HG02973 (cell line): ENCODE measurements around the gene MNT.

ENCODE experiments used
- ATAC-seq: cut with Tn5 transposase; IDR thresholded peaks from one replicate; pipeline ENCODE4 v1.9.1; 2021; ENCODE audit warnings: moderate library complexity; ENCODE audit not compliant: unreplicated experiment

Gene MNT

GRCh38 chr17:2416010-2416734 lies 15.3 kb upstream of the MNT start:
- no peak for ATAC-seq

- no peak for ATAC-seq
These were observed 14.2 kb upstream of the MNT start for GRCh38 chr17:2415081-2415480.

GRCh38 chr17:2414446-2415064 lies 13.7 kb upstream of the MNT start:
- no peak for ATAC-seq

- ATAC-seq: no peak
These were observed 11.7 kb upstream of the MNT start for GRCh38 chr17:2412561-2413021.

- ATAC-seq: no peak
These were observed 10.1 kb upstream of the MNT start for GRCh38 chr17:2410951-2411350.

- ATAC-seq: no peak
These were observed 6.3 kb upstream of the MNT start for GRCh38 chr17:2406903-2407790.

- ATAC-seq: no peak
These were observed 5.5 kb upstream of the MNT start for GRCh38 chr17:2406271-2406902.

GRCh38 chr17:2405247-2405926 lies 4.5 kb upstream of the MNT start:
- ATAC-seq: no peak

GRCh38 chr17:2403044-2403443 lies 2.2 kb upstream of the MNT start:
- ATAC-seq: no peak

GRCh38 chr17:2402544-2402943 lies 1.7 kb upstream of the MNT start:
- ATAC-seq: no peak

GRCh38 chr17:2401426-2402221 lies 764 bp upstream of the MNT start:
- peak; percentile 35 for ATAC-seq

- no peak for ATAC-seq
These were observed 390 bp downstream of the MNT start for GRCh38 chr17:2400474-2400866.

GRCh38 chr17:2399572-2400473 lies 1.0 kb downstream of the MNT start:
- ATAC-seq: peak; percentile 38

- ATAC-seq: no peak
These were observed 1.9 kb downstream of the MNT start for GRCh38 chr17:2398655-2399571.

GRCh38 chr17:2398182-2398581 lies 2.7 kb downstream of the MNT start:
- ATAC-seq: no peak

GRCh38 chr17:2397247-2398171 lies 3.4 kb downstream of the MNT start:
- ATAC-seq: no peak
